DND-41 (cell line): Measurements from ENCODE around the gene SNAP25.

Experiments used
- ATAC-seq: fragments of 200-7000 bp; cut with Tn5 transposase; 3 replicates; pipeline ENCODE4 v1.9.1; 2021; ENCODE audit warnings: low read depth; ENCODE audit not compliant: insufficient read depth
- DNase-seq: peaks from one replicate; pipeline ENCODE4 v3.0.0-alpha.2; 2020
- H2AFZ ChIP-seq: 2 replicates; pipeline ENCODE4 v1.6.0; 2012; ENCODE audit warnings: low read depth, low read length
- H3K27ac ChIP-seq: 2 replicates; pipeline ENCODE4 v1.5.1; 2012; ENCODE audit warnings: low read length, inconsistent platforms
- H3K27me3 ChIP-seq: fragments of 200-600 bp; sonication (generic); 2 replicates; pipeline ENCODE4 v1.6.0; 2012; ENCODE audit warnings: low read length, mild to moderate bottlenecking, inconsistent platforms; ENCODE audit not compliant: insufficient read depth, poor library complexity
- H3K36me3 ChIP-seq: 2 replicates; pipeline ENCODE4 v1.5.1; 2012; ENCODE audit warnings: low read length, inconsistent platforms; ENCODE audit not compliant: insufficient read depth
- H3K4me1 ChIP-seq: 2 replicates; pipeline ENCODE4 v1.5.1; 2012; ENCODE audit warnings: mild to moderate bottlenecking, low read length; ENCODE audit not compliant: insufficient read depth
- H3K4me2 ChIP-seq: 2 replicates; pipeline ENCODE4 v1.6.0; 2012; ENCODE audit warnings: mild to moderate bottlenecking, moderate library complexity, low read length, inconsistent platforms; ENCODE audit not compliant: insufficient read depth
- H3K4me3 ChIP-seq, 2 experiments: fragments of 200-600 bp in 1 of 2; shearing (Covaris generic) in 1 of 2; 2 replicates each; pipeline ENCODE4 v1.5.1; 2012 to 2016; ENCODE audit warnings: inconsistent platforms in 2 of 2, low read length in 2 of 2, mild to moderate bottlenecking in 2 of 2, low read depth in 1 of 2, moderate library complexity in 1 of 2
- H3K79me2 ChIP-seq: 2 replicates; pipeline ENCODE4 v1.6.0; 2012; ENCODE audit warnings: low read length, inconsistent platforms; ENCODE audit not compliant: insufficient read depth
- H3K9ac ChIP-seq: 2 replicates; pipeline ENCODE4 v1.6.0; 2012; ENCODE audit warnings: low read depth, mild to moderate bottlenecking, inconsistent platforms, low read length, moderate library complexity
- H3K9me3 ChIP-seq: 2 replicates; pipeline ENCODE4 v1.5.1; 2012; ENCODE audit warnings: low read length, moderate library complexity, mild to moderate bottlenecking, inconsistent platforms; ENCODE audit not compliant: insufficient read depth, severe bottlenecking
- H4K20me1 ChIP-seq: 2 replicates; pipeline ENCODE4 v1.6.0; 2012; ENCODE audit warnings: low read length; ENCODE audit not compliant: insufficient read depth
- CTCF ChIP-seq: IDR thresholded peaks from 2 replicates; pipeline ENCODE4 v1.5.1; 2012; ENCODE audit warnings: borderline replicate concordance, low read length, moderate library complexity, mild to moderate bottlenecking; ENCODE audit not compliant: poor library complexity, severe bottlenecking; ENCODE audit errors: extremely low read depth
- EZH2 ChIP-seq: IDR thresholded peaks from 3 replicates; pipeline ENCODE4 v1.6.1; 2012; ENCODE audit warnings: borderline replicate concordance, low read depth, mild to moderate bottlenecking, moderate library complexity, low read length, inconsistent platforms; ENCODE audit not compliant: severe bottlenecking

Gene SNAP25

GRCh38 chr20:10270630-10271029 is 52.0 kb downstream of the SNAP25 start:
- no peak overlapping the region for H3K4me3 ChIP-seq
- TF ChIP-seq EZH2 (no peak), CTCF (no peak)
- no peak overlapping the region for H3K9ac ChIP-seq
- H3K79me2 ChIP-seq = no peaks in the 10 kb centered on the region
- no peaks in the 10 kb centered on the region for H3K36me3 ChIP-seq
- ATAC-seq (no peak), DNase-seq (no peak)
- no peaks in the 10 kb centered on the region for H4K20me1 ChIP-seq
- H3K27me3 ChIP-seq = no peaks in the 10 kb centered on the region
- H2AFZ ChIP-seq = no peak overlapping the region
- H3K4me1 ChIP-seq = no peaks in the 10 kb centered on the region
- no peak overlapping the region for H3K27ac ChIP-seq
- H3K9me3 ChIP-seq = no peaks in the 10 kb centered on the region
- H3K4me2 ChIP-seq = no peak overlapping the region

GRCh38 chr20:10271494-10272219 is 53.0 kb downstream of the SNAP25 start:
- Histone ChIP-seq H3K4me2 (no peak overlapping the region), H3K9me3 (no peaks in the 10 kb centered on the region), H3K27me3 (no peaks in the 10 kb centered on the region), H3K79me2 (no peaks in the 10 kb centered on the region), H4K20me1 (no peaks in the 10 kb centered on the region), H3K4me1 (no peaks in the 10 kb centered on the region), H3K27ac (no peak overlapping the region), H3K36me3 (no peaks in the 10 kb centered on the region), H3K4me3 (no peak overlapping the region), H3K9ac (no peak overlapping the region), H2AFZ (no peak overlapping the region)
- no peak for TF ChIP-seq CTCF
- no peak for TF ChIP-seq EZH2
- DNase-seq = no peak
- ATAC-seq = no peak

GRCh38 chr20:10276878-10277580 is 58.4 kb downstream of the SNAP25 start:
- Histone ChIP-seq H3K4me1 (no peaks in the 10 kb centered on the region), H3K36me3 (no peaks in the 10 kb centered on the region), H2AFZ (no peak overlapping the region), H3K9me3 (no peaks in the 10 kb centered on the region), H3K4me2 (no peak overlapping the region), H3K9ac (no peak overlapping the region), H3K27me3 (peaks cover 8% of the 10 kb centered on the region), H4K20me1 (no peaks in the 10 kb centered on the region), H3K27ac (no peak overlapping the region), H3K79me2 (no peaks in the 10 kb centered on the region), H3K4me3 (no peak overlapping the region)
- no peak for TF ChIP-seq EZH2
- TF ChIP-seq CTCF = no peak
- DNase-seq (no peak), ATAC-seq (no peak)
